GM19395 (cell line): ENCODE measurements around the gene NEK2.
A peak's percentile ranks its signal among the peaks of the same experiment; 100 is the strongest.
"Not testable (repeated sequence)": the region's sequence is repeated elsewhere in the genome, so short reads cannot be mapped to it uniquely, and the experiment has no call there.

Experiments used
- ATAC-seq: cut with Tn5 transposase; IDR thresholded peaks from one replicate; pipeline ENCODE4 v1.9.1; 2021; ENCODE audit warnings: mild to moderate bottlenecking, moderate library complexity; ENCODE audit not compliant: unreplicated experiment

NEK2 gene

DNA sequence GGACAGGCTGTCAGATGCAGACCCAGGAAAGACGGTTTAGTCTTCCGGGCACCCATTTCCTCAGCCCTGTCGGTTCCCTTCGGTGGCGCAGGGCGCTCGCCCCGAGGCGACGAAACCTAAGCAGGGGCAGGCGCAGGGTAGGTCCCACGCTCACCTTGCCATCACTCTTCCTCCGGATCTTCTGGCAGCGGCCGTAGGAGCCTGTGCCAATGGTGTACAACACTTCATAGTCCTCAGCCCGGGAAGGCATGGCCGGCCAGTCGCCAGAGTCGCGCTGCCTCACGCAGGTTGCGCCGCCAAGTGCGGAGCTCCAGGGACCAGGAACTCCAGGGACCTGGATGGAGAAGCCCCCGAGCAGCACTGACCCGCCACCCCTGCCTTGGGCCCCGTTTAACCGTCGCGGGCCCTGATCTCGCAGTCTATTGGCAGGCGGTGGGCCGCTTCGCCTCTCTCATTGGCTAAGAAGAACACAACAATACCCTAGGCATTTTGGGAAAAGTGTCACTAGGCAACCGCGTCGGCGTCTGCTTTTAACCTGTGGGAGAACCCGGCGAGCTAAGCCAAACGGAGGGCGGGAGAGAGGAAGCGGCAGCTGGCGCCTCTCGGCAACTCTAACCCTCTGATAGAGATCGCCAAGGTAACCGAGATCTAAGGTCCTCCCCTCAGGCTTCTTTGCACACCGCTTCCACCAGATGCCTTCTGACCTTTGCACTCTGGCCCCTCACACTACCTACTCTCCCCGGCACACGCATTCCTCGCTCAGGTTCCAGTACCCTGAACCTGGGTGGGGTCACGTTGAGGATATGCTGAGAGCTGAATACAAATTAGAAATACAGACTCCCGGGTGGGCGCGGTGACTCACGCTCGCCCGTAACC, at the start of gene NEK2:
Gene NEK2, minus strand, starts transcription at position 392 of the 876 bp plus-strand sequence. Its CDS starts 142 bp downstream, at position 250.
- peak; percentile 94 for ATAC-seq

DNA sequence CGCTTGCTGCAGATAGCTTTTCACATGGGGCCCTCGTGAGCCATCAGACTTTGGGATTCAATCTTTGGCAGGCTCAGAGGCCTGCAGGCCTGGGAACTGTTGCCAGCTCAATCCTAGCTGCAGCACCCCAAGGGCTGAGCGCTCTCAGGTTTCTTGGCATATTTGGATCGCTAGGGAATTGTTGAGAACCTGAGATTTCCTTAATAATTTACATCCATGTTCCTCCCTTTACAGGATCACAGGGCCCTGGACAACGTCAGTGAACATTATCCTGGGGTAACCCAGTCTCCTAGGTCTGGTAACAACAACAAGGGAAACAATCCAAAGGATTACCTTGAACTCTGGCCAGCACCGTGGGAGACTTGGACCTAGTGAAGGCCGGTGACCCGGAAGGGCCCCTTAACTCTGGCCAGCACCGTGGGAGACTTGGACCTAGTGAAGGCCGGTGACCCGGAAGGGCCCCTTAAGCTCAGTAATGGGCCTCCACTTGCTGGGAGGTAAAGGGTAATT, 49.3 kb upstream of the NEK2 start:
- no peak for ATAC-seq

- ATAC-seq, result no peak
Observed at GRCh38 chr1:211723273-211723672, 47.9 kb upstream of the NEK2 start.

DNA sequence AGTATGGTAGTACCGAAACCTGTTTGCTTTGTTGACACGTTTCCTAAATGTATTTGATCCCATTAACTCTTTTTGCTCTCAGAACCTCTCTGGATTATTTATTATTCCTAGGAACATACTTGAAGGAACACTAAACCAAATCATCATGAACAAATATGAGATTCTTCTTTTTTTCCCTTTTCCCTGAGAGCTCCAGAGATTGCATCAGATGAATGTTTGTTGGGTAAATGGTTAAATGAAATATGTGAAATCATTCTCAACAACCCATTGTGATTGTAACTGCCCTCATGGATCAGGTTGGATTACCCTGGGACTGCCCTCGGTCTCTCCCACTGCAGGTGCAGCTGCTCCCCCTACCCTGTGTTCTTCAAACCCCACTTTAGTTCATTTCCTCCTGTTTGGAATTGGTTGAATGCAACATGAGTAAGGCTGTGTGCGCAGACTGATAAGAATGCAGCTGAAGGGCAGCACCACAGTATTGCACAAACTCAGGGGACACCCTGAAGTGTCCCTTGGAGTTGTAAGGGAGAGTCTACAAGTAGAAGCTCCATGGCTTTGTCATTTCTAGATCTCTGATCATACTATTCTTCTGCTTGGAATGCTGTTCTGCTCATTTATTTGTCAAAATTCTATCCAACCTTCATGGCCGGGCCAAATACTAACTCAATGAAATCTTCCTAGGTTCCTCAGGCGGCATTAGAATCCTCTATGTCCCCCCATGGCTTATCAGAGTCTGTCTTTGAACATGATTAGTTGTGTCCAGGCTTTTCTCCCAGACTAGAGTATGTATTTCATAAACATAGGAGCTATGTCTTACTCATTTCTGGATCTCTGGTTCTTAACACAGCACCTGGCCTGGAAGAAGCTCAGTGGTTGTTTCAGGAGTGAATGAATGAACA, 47.1 kb upstream of the NEK2 start:
- no peak for ATAC-seq

- not testable (repeated sequence) for ATAC-seq
Observed at GRCh38 chr1:211716555-211716954, 41.1 kb upstream of the NEK2 start.

DNA sequence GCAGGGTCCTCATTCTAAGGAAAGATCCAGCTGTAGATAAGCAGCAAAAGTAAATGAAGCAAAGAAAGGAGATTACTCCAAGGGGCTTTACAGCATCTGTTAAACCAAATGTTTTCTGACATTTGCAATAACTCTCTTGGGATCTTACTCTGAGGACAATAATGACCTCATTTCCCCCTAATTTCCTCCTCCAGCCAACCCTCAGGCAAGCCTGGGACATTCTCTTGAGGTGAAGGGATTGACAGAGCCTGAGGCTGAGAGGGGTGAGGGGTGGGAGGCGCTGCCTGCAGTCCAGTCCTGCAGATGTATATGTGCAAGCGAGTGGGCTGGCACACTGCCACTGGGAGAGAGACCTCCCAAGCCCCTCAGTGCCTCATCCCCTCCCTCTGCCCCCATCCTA, 40.5 kb upstream of the NEK2 start:
- no peak for ATAC-seq

GRCh38 chr1:211714154-211714553, 38.7 kb upstream of the NEK2 start:
- no peak for ATAC-seq

DNA sequence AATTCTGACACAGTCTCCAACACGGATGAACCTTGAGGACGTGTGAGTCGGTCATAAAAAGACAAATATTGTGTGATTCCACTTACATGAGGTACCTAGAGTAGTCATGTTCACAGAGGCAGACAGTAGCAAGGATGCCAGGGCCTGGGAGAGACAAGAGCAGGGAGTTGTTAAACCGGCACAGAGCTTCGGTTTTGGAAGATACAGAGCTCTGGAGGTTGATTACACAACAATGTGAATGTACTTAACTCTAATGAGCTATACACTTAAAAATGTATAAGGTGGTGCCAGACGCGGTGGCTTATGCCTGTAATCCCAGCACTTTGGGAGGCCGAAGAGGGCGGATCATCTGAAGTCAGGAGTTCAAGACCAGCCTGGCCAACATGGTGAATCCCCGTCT, 37.8 kb upstream of the NEK2 start:
- no peak for ATAC-seq

DNA sequence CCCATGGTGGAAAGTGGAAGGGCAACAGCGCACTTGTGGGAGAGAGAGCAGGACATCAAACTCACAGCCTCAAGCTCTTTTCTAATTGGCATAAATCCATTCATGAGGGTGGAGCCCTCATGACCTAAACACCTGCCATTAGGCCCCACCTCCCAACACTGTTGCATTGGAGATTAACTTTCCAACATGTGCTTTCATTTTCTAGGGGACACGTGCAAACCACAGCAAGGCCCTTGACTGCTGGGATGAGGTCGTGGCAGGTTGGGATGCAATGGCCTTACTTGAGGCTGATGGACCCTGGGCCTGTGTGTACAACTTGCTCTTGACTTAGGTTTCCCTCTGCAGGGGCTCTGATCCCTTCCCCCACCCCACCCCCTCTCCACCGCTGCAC, 35.9 kb upstream of the NEK2 start:
- ATAC-seq, result no peak

GRCh38 chr1:211710566-211711314, 35.3 kb upstream of the NEK2 start:
- no peak for ATAC-seq

DNA sequence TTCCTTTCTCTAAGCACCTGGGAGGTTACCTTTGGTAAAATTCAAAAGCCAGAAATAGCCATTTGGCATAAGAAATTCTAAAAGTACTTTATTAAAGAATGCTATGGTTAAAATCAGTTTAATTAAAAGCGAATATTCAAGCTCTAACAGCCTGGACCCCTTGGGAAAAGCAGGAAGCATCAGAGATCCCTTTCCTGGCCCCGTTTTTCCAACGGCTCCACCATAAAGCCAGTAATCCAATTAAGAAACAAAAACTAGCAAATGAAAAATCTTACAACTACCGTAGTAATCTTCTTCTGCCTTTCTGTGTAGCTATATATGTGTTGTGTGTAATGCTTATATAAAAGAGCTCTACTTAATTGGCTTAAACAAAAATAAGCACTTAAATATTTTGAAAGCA, 33.5 kb upstream of the NEK2 start:
- ATAC-seq, result no peak

GRCh38 chr1:211708006-211708405, 32.6 kb upstream of the NEK2 start:
- ATAC-seq, result no peak

- ATAC-seq, result no peak
Observed at GRCh38 chr1:211705467-211706091, 30.2 kb upstream of the NEK2 start.

- no peak for ATAC-seq
Observed at GRCh38 chr1:211704543-211704942, 29.1 kb upstream of the NEK2 start.

- ATAC-seq, result no peak
Observed at GRCh38 chr1:211703812-211704537, 28.6 kb upstream of the NEK2 start.

DNA sequence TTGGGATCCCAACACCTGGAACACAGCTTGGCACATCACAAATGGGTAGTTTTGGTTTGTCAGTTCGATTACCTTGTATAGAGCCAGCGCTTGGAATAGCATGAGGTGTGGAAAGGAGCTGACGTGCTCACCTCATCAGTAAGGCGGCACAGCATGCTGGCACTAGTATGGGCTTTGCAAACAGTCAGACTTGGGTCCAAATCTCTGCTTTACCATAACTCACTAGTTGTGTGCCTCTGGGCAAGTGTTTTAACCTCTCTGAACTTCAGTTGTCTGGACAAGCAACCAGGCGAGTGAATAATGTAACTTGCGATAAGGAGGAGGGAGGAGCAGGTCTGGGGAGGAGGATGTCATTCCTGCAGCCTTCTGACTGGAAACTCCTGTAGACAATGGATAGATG, 26.3 kb upstream of the NEK2 start:
- ATAC-seq, result no peak

DNA sequence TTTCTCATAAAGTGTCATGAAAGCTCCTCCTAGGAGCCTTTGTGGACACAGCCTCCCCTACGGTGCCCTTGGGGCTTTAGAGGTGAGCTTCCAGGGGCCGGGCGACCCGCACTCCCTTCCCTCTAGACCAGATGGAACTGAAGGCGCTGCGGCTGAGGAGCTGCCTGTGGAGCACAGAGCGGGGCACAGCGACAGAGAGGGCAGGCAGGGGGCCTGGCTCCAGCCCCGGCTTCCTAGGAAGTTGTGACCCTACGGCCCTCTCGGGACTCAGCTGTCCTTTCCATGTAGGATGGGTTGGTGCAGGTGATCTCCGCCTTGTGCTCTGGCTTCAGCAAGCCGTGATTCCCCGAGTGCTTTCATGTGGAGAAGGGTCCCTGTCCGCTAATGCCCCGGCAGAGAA, 23.6 kb upstream of the NEK2 start:
- no peak for ATAC-seq

DNA sequence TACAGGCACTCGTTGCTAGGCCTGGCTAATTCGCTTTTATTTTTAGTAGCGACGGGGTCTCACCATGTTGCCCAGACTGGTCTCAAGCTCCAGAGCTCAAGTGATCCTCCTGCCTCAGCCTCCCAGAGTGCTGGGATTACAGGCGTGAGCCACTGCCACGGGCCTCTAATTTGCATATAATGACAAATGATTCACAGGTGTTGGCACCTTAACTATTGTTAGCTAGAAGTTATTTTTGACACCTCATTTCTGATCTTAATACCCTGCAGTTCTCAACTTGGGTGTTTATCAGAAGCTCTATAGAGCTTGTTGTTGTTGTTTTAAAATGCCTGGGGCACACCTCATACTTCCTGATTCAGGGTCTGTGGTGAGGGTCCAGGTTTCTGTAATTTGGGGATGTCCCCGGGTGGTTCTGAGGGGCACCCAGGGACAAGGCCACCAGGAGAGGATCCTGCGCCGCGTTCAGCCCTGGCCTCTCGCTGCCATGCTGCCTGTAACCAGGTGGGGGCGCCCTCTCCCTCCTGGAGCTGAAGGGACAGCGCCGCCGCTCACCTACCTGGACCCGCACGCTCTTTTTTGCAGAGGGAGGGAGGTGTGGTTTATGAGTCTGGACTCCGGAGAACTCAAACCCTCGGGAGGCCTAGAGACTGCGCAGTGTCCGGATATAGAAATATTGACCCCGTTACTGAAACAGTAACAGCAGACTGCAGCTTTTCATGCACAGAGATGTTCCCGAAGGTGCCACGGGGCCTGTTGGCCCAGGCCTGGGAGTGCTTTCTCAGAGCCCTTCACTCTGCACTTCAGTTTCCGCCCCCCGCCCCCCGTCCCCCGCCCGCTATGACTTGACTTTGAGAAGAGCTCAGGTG, 23.0 kb upstream of the NEK2 start:
- ATAC-seq, result peak; percentile 63

GRCh38 chr1:211697356-211697755, 21.9 kb upstream of the NEK2 start:
- peak; percentile 78 for ATAC-seq
